NCI-H2029 treated with DMSO at 0.1 percent for 48 hours (cell line): Measurements from ENCODE around the gene CYP26B1.

ENCODE experiments used
- DNase-seq: peaks from one replicate; lab custom pipeline; 2025; lab: John Stamatoyannopoulos, UW

Gene CYP26B1

DNA sequence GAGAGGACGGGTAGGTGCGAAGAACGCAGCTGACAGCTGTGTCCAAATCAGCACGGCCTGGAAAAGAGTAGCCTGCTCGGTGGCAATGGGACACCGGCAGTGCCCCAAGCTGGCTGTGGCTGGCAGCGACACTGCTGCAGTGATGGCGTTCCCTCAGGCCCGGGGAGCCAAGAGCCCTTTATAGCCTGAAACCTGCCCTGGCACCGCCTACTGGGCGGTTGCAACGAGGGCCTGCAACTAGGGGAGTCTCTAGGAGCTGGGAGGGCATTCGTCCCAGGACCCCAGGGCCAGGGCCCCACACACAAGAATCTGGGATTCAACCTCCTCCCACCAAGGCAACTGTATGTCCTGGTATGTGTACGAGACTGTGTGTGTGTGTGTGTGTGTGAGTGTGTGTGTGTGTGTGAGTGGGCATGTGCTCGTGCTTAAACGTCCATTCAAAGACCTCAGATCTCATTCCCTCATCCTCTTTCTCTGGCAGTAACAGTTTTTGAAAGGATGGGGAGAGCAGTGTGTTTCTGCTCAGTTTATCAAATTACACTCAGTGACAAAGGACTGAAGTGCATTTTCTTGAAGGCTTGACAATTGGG, 6.8 kb upstream of the CYP26B1 start:
- DNase-seq, result no peak

- DNase-seq, result no peak
Observed at GRCh38 chr2:72153924-72154323, 6.3 kb upstream of the CYP26B1 start.

- DNase-seq, result no peak
Observed at GRCh38 chr2:72153026-72153791, 5.5 kb upstream of the CYP26B1 start.

GRCh38 chr2:72150861-72151356, 3.2 kb upstream of the CYP26B1 start:
- no peak for DNase-seq

DNA sequence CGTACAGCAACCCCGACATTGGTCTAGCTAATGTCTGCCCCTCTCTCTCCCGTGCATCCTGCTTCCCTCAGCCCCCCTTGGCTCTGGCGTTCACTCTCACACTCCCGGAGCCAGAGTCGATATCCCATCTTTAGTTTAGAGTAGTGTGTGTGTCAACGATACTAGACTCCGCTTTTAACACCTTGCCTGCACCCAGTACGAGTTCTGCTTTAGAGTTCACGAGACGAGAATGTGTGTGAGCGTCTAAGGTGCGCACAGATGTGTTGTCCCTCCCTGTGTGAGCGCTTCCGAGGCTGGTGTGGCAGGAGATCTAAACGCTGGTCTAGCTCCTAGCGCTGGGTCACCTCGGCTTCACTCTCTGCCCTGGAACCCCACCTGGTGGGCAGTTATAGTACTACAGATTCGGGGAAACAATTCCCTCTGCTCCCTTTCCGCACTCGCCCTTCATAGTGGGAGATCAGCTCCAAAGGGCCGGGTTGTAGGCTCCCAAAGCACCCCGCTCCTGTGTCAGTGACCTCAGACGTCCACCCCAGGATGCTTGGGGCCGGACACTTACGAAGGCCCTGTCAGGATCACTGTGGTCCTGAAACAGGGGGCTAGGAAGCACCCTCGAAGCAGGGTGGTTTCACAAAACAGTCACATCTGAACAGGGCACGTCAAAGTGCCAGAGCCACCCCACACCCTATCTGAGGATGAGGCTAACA, 2.6 kb upstream of the CYP26B1 start:
- DNase-seq, result peak; percentile 36

GRCh38 chr2:72149556-72150156, 2.0 kb upstream of the CYP26B1 start:
- DNase-seq, result no peak

- DNase-seq, result no peak
Observed at GRCh38 chr2:72148837-72149555, 1.3 kb upstream of the CYP26B1 start.

DNA sequence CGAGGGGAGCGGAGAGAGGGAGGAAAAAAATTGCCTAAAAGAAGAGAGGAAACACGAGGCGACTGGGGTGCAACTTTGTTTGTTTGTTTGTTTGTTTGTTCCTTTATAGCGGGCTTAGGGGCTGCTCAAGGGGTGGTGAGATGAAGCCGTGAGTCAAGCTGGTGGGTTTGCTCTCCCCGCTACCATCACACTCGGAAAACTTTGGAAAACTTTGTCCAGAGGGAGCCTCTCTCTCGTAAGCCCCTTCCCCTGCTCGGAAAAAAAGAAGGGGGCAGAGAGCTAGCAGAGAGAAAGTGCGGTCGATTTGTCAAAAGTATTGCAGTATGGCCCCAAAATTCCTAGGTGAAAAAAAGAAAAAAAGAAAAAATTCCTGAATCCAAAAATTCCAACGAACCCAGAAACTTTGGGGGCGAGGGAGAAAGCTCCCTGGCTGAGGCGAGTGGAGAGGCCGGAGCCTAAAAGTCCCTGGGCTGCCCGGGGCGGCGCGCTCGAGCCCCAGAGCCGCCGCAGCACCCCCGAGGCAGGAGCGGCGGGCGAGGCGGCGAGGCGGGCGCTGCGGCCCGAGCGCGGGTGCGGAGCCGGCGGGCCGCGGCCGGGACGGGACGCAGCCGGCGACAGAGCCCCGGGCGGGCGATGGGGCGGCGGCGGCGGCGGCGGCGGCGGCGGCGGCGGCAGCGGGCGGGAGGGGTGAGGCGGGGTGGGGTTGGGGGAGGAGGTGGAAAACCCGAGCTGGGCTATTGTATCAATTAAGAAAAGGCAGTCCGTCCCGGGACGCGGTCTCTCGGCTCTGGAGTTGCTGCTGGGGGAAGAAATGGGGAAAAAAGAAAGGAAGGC, 558 bp upstream of the CYP26B1 start:
- no peak for DNase-seq

DNA sequence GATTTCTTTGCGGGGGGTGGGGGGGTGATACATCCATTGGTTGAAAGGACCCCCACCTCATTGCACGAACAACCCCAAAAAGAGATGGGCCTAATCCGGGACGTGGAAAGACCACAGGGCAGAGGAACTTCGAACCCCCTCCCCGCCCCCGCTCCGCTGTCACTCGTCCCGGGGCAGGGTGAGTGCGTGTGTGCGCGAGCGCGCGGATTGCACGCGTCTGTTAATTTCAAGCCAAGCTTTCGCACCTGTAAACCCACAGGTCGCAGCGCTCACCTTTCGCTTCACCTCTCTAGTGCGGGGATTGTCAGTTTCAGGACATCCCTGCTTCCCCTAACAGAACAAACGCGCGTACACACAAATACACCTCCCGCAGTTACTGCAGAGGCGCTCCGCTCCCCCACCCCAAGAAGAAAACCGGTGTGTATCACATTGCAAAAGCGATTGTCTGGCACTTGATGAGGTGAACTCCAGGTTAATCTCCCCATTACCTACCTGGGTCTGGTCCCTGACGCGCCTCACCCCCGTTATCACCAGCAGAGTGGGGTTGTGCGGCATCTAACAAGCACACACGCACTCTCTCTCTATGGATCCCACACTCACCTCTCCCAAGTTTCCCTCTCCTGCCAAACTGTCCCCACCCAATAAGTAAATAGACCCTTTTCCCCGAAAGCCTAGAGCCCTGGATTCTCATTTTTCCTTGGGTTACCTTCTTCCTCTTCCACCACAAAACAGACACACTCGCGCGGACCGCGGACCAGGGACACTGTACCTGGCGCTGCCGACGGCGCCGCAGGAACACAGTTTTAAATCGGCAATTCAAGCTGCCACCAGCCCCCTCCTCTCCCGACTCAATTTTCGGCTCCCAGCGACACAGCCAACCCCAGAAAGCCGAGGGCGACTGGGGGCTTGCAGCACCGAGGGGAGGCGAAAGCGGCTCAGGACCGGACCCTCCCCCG, 1.0 kb downstream of the CYP26B1 start:
- no peak for DNase-seq

- DNase-seq, result no peak
Observed at GRCh38 chr2:72145658-72146329, 1.9 kb downstream of the CYP26B1 start.

DNA sequence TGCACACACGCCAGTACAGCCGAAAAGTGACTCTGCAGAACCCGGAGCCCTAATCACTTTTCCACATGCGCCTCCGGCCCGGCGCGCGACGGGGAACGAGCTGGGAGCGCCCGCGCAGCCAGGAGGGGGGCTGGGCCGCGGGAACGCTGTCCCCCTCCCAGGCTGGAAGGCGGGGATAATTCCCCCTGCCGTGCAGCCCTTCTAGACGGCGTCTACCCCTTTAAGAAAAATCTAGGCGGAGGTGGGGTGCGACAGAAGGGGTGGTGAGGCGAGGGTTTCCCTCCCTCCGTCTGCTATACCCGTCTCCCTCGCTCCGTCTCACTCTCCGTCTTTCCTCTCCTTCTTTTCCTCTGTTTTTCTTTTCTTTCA, 2.4 kb downstream of the CYP26B1 start:
- DNase-seq, result no peak

DNA sequence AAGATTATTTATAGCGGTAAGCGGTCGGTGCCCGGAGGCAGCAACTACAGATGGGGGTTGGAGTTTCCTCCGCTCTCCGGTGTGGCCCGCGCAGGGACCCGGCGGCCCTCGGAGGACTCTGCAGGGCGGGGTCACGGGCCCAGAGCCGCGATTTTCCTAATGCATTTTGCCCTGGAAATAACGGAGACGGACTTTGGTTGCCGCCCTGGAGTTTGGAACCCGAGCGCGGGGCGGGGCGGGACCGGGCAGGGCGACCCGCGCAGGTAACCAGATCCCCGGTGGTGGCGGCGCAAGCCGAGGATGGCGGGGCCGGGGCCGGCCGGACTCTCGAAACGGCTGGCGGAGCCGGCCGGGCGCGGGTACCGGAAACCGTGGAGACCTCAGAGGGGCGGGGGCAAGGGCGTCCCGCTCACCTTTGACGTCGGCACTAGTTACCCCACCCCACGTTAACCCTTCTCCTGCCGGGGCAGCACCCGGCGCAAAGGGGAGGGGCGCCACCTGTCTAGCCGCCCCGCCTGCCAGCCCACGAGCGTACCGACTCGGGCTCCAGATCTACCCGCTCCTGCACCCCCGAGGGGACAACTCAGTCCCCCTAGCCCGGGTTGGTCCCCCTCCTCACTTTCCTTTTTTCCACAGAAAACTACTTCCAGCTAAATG, 2.9 kb downstream of the CYP26B1 start:
- no peak for DNase-seq

DNA sequence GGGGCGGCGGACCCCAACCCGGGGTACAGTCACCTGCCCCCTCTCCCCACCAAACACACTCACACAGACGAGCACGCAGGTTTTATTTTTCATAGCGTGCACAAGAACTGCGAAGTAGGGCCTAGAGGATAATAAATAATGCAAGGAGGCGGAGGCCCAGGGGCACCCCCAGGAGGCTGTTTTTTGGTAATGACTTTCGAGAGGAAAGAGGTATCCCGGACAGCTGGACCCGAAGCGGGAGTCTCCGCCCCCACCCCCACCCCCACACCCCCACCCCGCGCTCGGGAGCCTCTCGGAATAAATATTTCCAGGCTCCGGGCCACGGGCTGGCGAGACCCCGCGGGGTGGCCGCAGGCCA, 3.4 kb downstream of the CYP26B1 start:
- no peak for DNase-seq

DNA sequence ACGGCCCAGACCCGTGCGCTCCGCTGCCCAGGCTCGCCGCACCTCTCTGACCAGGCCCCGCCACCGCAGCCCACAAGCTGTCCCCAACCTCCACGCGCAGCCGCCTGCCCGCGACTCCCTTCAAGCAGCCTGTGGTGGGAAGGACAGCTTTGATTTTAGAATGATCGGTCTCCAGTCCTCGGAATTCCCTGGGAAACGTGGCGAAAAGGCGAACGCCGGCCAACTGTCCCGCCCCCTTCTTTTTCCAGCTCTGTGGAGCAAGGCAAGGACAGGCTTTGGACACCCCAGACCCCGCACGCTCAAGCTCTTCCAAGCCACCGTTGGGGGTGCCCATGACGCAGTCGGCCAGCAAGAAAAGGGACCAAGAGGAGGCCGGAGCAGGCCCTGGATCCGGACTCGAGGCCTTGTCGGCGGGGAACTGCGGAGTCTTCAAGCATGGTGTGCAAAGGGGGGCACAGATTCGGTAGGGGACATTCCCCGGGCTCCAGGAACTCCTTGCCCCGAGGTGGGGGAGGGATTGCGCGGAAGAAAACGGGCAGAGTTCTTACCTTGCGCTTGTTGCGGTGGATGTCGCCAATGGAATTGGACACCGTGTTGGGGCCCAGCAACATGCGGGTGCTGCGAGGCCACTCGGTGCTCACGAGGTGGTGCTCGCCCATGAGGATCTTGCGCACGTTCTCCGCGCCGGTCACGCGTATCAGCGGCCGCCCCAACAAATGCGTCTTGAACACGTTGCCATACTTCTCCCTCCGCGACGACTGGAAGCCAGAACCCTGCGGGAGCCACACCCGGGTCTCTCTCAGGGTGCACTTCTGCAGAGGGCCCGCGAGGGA, 4.0 kb downstream of the CYP26B1 start:
- no peak for DNase-seq

DNA sequence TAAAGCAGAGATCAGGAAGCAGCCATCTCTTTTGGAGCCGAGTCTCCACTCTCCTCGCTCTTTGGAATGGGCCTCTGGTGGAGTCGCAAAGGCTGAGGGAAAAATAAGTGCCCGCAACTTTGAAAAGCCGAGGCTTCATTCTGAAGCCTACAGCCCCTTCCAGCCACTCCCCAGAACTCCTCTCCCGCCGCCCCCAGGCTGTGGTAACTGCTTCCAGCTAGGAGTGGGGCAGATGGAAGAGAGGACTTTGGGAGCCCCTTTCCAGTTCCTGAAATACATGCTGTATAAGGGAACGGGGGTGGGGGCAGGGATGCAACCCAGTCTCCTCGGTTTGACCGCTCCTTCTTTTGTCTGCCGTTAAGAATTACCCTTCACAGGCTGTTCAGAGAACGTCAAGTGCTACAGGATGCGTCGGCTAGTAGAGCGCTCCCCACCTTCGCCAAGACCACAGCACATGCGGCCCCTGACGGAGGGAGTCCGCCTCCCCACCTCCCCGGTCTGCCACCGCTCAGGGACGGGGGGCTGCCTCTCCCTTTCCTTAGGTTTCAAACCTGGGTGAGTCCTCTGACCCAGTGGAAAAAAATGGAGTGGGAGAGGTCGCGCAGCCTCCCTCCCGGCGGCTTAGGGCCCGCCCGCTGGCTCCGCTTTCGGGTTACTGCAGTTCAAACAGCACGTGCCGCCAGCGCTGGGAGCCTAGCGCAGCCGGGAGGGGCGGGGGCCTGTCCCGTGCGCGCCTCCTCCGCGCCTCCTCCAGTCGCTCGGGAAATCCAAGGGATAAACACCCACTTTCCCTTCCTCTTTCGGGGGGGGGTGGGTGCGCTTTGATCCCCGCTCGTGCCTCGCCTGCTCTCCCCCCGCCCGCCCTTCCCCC, 4.9 kb downstream of the CYP26B1 start:
- DNase-seq, result no peak

DNA sequence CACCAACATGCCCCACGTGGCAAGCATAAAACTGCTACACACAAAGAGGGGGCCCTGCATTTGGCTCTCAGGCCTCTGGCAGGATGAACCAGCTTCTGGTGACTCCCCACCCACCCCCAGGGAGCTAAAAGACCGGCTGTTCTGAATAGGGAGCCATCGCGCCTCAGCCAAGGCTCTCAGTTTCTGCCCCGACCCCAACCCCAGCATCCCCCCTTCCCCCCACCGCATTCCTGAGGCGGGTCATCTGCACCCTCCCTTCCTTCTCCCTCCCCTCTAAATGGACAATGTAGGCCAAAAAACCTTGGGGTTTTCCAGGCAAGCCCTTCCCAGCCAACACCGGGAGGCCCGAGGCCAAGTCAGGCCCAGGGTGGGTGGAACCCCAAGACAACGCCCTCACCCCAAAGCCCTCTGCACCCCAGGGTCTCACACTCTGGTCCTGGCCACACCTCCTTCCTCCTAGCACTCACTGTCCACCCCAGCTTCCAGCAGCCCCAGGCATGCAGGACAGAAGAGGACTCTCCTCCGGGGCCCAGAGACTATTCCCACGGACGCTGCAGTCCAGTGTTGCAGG, 5.7 kb downstream of the CYP26B1 start:
- no peak for DNase-seq
